Keratinocyte (primary cell): ENCODE results near the gene TOMM6. TPM values are rescaled to one million over a fixed set of nuclear protein-coding genes. Genes with fewer than 3 reads are reported as not detected.

Experiments used
- DNase-seq: peaks from one replicate; pipeline ENCODE4 v3.0.0-alpha.2; 2011; ENCODE audit warnings: low read depth, missing footprints, low spot score
- FAIRE-seq: peaks from 2 replicates; lab custom pipeline; 2011; peaks lifted over from hg19 to GRCh38; lab: Jason Lieb, UNC
- H2AFZ ChIP-seq: 2 replicates; pipeline ENCODE4 v1.6.0; 2012; ENCODE audit warnings: low read length, control low read depth, inconsistent platforms; ENCODE audit not compliant: control insufficient read depth
- H3K27ac ChIP-seq: 2 replicates; pipeline ENCODE4 v1.5.1; 2011; ENCODE audit warnings: low read length; ENCODE audit not compliant: control insufficient read depth, insufficient read depth
- H3K27me3 ChIP-seq: 3 replicates; pipeline ENCODE4 v1.6.0; 2011; ENCODE audit warnings: low read length; ENCODE audit not compliant: control insufficient read depth, insufficient read depth; ENCODE audit errors: extremely low read depth
- H3K36me3 ChIP-seq, 2 experiments: 2 replicates in 1 of 2; 3 replicates in 1 of 2; pipeline ENCODE4 v1.5.1; 2011; ENCODE audit warnings: low read length in 2 of 2, mild to moderate bottlenecking in 1 of 2; ENCODE audit not compliant: control insufficient read depth in 2 of 2, insufficient read depth in 2 of 2; ENCODE audit errors: extremely low read depth in 1 of 2
- H3K4me1 ChIP-seq: 3 replicates; pipeline ENCODE4 v1.5.1; 2011; ENCODE audit warnings: low read length; ENCODE audit not compliant: control insufficient read depth, insufficient read depth; ENCODE audit errors: extremely low read depth
- H3K4me2 ChIP-seq: 3 replicates; pipeline ENCODE4 v1.6.0; 2011; ENCODE audit warnings: low read depth, low read length; ENCODE audit not compliant: control insufficient read depth, insufficient read depth; ENCODE audit errors: extremely low read depth
- H3K4me3 ChIP-seq, 3 experiments: fragments of 200-600 bp in 1 of 3; sonication (generic) in 1 of 3; 2 replicates in 2 of 3; 3 replicates in 1 of 3; pipeline ENCODE4 v1.5.1; 2011 to 2016; ENCODE audit warnings: low read length in 3 of 3, mild to moderate bottlenecking in 3 of 3, control low read depth in 2 of 3, inconsistent platforms in 1 of 3, low read depth in 1 of 3, mixed read lengths in 1 of 3, mixed run types in 1 of 3, moderate library complexity in 1 of 3; ENCODE audit not compliant: control insufficient read depth in 2 of 3, insufficient read depth in 2 of 3; ENCODE audit errors: extremely low read depth in 1 of 3
- H3K79me2 ChIP-seq: 2 replicates; pipeline ENCODE4 v1.6.0; 2012; ENCODE audit warnings: low read length; ENCODE audit not compliant: control insufficient read depth, insufficient read depth
- H3K9ac ChIP-seq: 3 replicates; pipeline ENCODE4 v1.6.0; 2011; ENCODE audit warnings: low read length; ENCODE audit not compliant: control insufficient read depth, insufficient read depth; ENCODE audit errors: extremely low read depth
- H3K9me1 ChIP-seq: 3 replicates; pipeline ENCODE4 v1.6.0; 2011; ENCODE audit warnings: low read length; ENCODE audit not compliant: control insufficient read depth, insufficient read depth; ENCODE audit errors: extremely low read depth
- H3K9me3 ChIP-seq: 2 replicates; pipeline ENCODE4 v1.5.1; 2012; ENCODE audit warnings: low read depth, low read length; ENCODE audit not compliant: control insufficient read depth
- H4K20me1 ChIP-seq: 3 replicates; pipeline ENCODE4 v1.6.0; 2011; ENCODE audit warnings: low read length; ENCODE audit not compliant: control insufficient read depth, insufficient read depth; ENCODE audit errors: extremely low read depth
- EZH2 ChIP-seq: IDR thresholded peaks from one replicate; pipeline ENCODE4 v1.6.1; 2012; ENCODE audit warnings: inconsistent platforms, mild to moderate bottlenecking, low read length, moderate library complexity
- dilution Hi-C: fragments of 300-500 bp; cut with MboI; formaldehyde crosslinking; loops from one replicate; pipeline ENCODE4 v1.7.0; 2020; ENCODE audit warnings: low sequenced_read_pairs; ENCODE audit not compliant: extremely low pct_ligation_motif_present
- polyA plus RNA-seq, 5 experiments: library from polyadenylated mRNA; depleted of rRNA in 3 of 5; stranded (reverse) in 3 of 5; stranded (forward) in 1 of 5; unstranded in 1 of 5; fragments of >200 nt; gene quantifications; 1 replicate in 1 of 5; 2 replicates in 3 of 5; 3 replicates in 1 of 5; pipeline versions ENCODE4 v1.2.1 to v1.2.3, GENCODE V29; 2011 to 2012; ENCODE audit warnings: missing spikeins in 2 of 5, low read depth in 1 of 5, low replicate concordance in 1 of 5
- TF ChIP-seq, protein P1 (sequence below), 3 experiments: IDR thresholded peaks in 1 of 3; conservative IDR thresholded peaks in 1 of 3; optimal IDR thresholded peaks in 1 of 3; 2 replicates in 2 of 3; 3 replicates in 1 of 3; pipeline versions ENCODE3 to v1.5.1; 2011; ENCODE audit warnings: low read length in 3 of 3, mild to moderate bottlenecking in 3 of 3, moderate library complexity in 2 of 3, control low read depth in 1 of 3, inconsistent platforms in 1 of 3; ENCODE audit not compliant: insufficient read depth in 2 of 3; ENCODE audit errors: extremely low read depth in 1 of 3

The TOMM6 gene
- polyA plus RNA-seq, 1 donor (not counting 4 experiments of a cell fraction or from before 2014, with no cell fraction given): 374 TPM

DNA sequence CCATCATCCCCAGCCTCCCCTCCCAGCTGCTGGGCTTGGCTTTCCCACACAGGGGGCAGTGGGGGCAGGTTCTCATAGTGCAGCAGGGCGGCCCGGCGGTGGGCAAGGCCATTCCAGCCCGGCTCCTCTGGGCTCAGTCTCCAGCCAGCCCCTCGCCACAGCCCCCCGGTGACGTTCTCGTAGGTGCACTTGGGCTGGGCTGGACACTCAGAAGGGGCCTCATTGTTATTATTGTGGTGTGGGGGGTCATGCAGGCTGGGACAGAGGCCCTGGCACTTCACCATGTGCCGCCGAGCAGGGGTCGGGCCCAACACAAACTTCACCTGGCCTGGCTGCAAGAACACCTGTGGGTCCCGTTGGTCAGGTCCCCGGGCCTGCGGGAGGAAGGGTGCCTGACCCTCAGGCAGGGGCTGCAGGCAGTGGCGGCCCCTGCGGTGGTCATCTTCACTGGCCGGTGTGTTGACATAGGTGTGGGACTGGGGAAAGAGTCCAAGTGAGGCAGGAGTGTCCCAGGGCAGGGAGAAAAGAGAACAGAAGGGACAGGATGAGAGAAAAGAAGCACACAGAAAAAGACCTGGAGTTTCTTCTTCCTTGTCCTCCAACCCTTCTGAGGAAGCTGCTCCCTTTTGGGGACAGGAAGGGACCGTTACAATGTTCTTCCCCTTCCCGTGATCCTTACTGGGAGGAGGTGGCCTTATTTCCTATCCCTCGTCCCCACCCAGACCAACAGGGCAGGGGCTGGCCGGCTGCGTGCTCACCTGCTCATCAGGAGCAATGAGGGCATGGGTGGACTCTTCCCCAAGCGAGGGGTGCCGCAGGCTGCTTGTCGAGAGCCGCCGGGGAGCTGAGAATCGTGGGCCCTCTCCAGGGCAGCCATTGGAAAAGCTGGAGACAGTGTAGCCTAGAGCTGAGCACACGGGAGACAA, 16.2 kb upstream of the TOMM6 start:
- H3K36me3 ChIP-seq: peaks cover 13 to 20% of the 10 kb centered on the region in 2 experiments
- H3K4me3 ChIP-seq: no peak overlapping the region
- no peak overlapping the region for H3K27ac ChIP-seq
- H3K9ac ChIP-seq: no peak overlapping the region
- H3K4me1 ChIP-seq: peaks cover 22% of the 10 kb centered on the region
- no peak overlapping the region for H3K4me2 ChIP-seq
- FAIRE-seq (no peak), DNase-seq (no peak)
- no peaks in the 10 kb centered on the region for H4K20me1 ChIP-seq
- TF ChIP-seq, protein P1, sequence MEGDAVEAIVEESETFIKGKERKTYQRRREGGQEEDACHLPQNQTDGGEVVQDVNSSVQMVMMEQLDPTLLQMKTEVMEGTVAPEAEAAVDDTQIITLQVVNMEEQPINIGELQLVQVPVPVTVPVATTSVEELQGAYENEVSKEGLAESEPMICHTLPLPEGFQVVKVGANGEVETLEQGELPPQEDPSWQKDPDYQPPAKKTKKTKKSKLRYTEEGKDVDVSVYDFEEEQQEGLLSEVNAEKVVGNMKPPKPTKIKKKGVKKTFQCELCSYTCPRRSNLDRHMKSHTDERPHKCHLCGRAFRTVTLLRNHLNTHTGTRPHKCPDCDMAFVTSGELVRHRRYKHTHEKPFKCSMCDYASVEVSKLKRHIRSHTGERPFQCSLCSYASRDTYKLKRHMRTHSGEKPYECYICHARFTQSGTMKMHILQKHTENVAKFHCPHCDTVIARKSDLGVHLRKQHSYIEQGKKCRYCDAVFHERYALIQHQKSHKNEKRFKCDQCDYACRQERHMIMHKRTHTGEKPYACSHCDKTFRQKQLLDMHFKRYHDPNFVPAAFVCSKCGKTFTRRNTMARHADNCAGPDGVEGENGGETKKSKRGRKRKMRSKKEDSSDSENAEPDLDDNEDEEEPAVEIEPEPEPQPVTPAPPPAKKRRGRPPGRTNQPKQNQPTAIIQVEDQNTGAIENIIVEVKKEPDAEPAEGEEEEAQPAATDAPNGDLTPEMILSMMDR (optimal IDR thresholded peaks at IDR 0.05 in 1 of 3, IDR thresholded peaks at IDR 0.05 in 1 of 3, conservative IDR thresholded peaks at IDR 0.05 in 1 of 3; ENCODE audit: extremely low read depth in 1 of 3, insufficient read depth in 2 of 3, low read length in 3 of 3): no peak
- TF ChIP-seq EZH2: no peak
- H3K9me3 ChIP-seq: no peaks in the 10 kb centered on the region
- H3K9me1 ChIP-seq: no peaks in the 10 kb centered on the region
- no peaks in the 10 kb centered on the region for H3K79me2 ChIP-seq
- no peaks in the 10 kb centered on the region for H3K27me3 ChIP-seq
- dilution Hi-C loops: no loop called here
- H2AFZ ChIP-seq: no peak overlapping the region

DNA sequence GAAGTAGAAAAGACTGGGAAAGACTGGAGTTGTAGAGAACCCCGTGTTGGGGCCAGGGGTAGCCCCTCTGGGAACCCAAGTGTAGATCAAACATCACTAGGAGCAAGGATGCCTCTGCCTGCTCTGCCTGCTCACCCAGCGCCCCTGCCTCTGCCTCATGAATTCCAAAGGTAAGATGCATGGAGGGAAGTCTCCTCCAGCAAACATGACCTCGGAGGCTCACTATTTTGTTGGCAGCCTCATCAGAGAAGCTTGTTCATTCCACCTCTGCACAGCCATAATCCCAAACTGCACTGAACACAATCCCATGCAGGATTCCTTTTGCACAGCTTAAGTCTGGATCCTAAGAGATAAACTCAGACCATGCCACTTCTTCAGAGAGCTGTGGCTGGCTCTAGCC, 12.7 kb upstream of the TOMM6 start:
- Histone ChIP-seq H3K36me3 (peaks cover 15 to 26% of the 10 kb centered on the region in 2 experiments), H3K9me1 (no peaks in the 10 kb centered on the region)
- no peak for FAIRE-seq

More for the DNA sequence above, 12.7 kb upstream of the TOMM6 start:
- dilution Hi-C loops: no loop called here
- Histone ChIP-seq H3K27me3 (no peaks in the 10 kb centered on the region), H3K4me1 (peaks cover 6% of the 10 kb centered on the region), H3K9me3 (no peaks in the 10 kb centered on the region), H4K20me1 (no peaks in the 10 kb centered on the region), H3K4me3 (no peak overlapping the region), H3K79me2 (no peaks in the 10 kb centered on the region), H3K27ac (no peak overlapping the region), H3K4me2 (no peak overlapping the region), H3K9ac (no peak overlapping the region), H2AFZ (no peak overlapping the region)
- TF ChIP-seq, protein P1 (optimal IDR thresholded peaks at IDR 0.05 in 1 of 3, IDR thresholded peaks at IDR 0.05 in 1 of 3, conservative IDR thresholded peaks at IDR 0.05 in 1 of 3; ENCODE audit: extremely low read depth in 1 of 3, insufficient read depth in 2 of 3, low read length in 3 of 3): no peak
- TF ChIP-seq EZH2: no peak
- DNase-seq: no peak
